H1 (cell line): Measurements from ENCODE around the gene NUDT2. TPM values are rescaled to one million over a fixed set of nuclear protein-coding genes. Genes with fewer than 3 reads are reported as not detected.

Experiments
- CEBPB ChIP-seq: IDR thresholded peaks from 2 replicates; pipeline ENCODE4 v1.6.1; 2012; ENCODE audit warnings: low read depth, low read length
- CHD7 ChIP-seq: fragments of 300-600 bp; sonication (generic); IDR thresholded peaks from 2 replicates; pipeline ENCODE4 v1.7.1; 2012; ENCODE audit warnings: low read length, moderate library complexity, mild to moderate bottlenecking, inconsistent platforms; ENCODE audit not compliant: insufficient replicate concordance
- CREB1 ChIP-seq: IDR thresholded peaks from 2 replicates; pipeline ENCODE4 v1.6.1; 2012; ENCODE audit warnings: inconsistent platforms
- ZNF274 ChIP-seq: IDR thresholded peaks from 2 replicates; pipeline ENCODE4 v1.7.0; 2012; ENCODE audit warnings: low read length, borderline replicate concordance; ENCODE audit errors: extremely low read depth
- polyA plus RNA-seq, 7 experiments: library from polyadenylated mRNA; depleted of rRNA in 3 of 7; stranded (reverse) in 5 of 7; unstranded in 2 of 7; fragments of >200 nt in 5 of 7; fragments of 200-250 nt in 2 of 7; gene quantifications; 1 replicate in 5 of 7; 2 replicates in 1 of 7; 4 replicates in 1 of 7; pipeline versions ENCODE4 v1.2.1 to v1.2.3, GENCODE V29; 2011 to 2013; ENCODE audit warnings: missing spikeins in 2 of 7, mixed read lengths in 2 of 7
- total RNA-seq: library from RNA; stranded (reverse); fragmentation: NEBNext Ultra II Directional; extraction: Animal tissue kit (Norgen Biotek cat#: 25700); gene quantifications from 2 replicates; pipeline ENCODE4 v1.2.1, GENCODE V29; 2021

Gene NUDT2
- total and polyA plus RNA-seq, 2 of the 8 experiments (the other 6 are each of a cell fraction or from before 2014, with no cell fraction given), result 16.7 to 23.7 TPM

DNA sequence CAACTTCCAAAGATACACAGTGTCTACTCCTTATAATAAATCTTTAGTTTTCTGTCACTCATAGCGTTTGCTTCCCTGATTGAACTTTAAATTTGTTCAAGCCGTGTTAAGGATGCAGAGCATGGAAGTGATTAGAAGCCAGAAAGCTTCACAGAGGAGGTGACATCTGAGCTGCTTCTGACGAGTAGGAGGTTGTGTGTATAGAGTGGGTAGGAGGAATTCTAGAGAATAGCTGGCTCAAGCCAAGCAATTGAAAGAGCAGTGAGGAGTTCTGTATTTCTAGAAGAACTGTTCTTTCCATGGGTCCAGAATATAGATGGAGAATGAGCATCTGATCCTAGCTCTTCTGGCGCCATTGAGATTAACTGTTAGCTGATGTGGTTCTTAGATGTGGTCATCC, 6.0 kb downstream of the NUDT2 start (continued):
- TF ChIP-seq CHD7, result no peak
- no peak for TF ChIP-seq CEBPB
- TF ChIP-seq ZNF274, result no peak
- TF ChIP-seq CREB1, result no peak
